Thoracic aorta (tissue), 2 donors: ENCODE results near the gene KRT80. TPM values are rescaled to one million over a fixed set of nuclear protein-coding genes. Genes with fewer than 3 reads are reported as not detected.

Source experiments
- ATAC-seq: fragments of 150-250 bp; one replicate; pipeline ENCODE4 v1.8.0; 2017; ENCODE audit warnings: low read depth; ENCODE audit not compliant: insufficient number of reproducible peaks, low FRiP score
- DNase-seq: peaks from one replicate; pipeline ENCODE4 v3.0.0-alpha.2; 2020; ENCODE audit warnings: low spot score
- H3K27ac ChIP-seq, 2 donors: fragments of 200-600 bp; sonication (generic); 1 replicate in 1 of 2; 2 replicates in 1 of 2; pipeline ENCODE4 v1.5.1; 2016; ENCODE audit warnings: mild to moderate bottlenecking in 2 of 2, moderate library complexity in 2 of 2
- H3K27me3 ChIP-seq: fragments of 200-600 bp; sonication (generic); replicated peaks from 2 replicates; pipeline ENCODE4 v1.6.0; 2016; ENCODE audit warnings: mild to moderate bottlenecking; ENCODE audit not compliant: insufficient read depth
- H3K36me3 ChIP-seq: fragments of 200-600 bp; sonication (generic); one replicate; pipeline ENCODE4 v1.5.1; 2016
- H3K4me1 ChIP-seq, 2 donors: fragments of 200-600 bp; sonication (generic); 1 replicate in 1 of 2; 2 replicates in 1 of 2; pipeline versions ENCODE4 v1.5.1 to v1.6.0; 2016; ENCODE audit warnings: low read depth in 2 of 2, mild to moderate bottlenecking in 1 of 2; ENCODE audit not compliant: control insufficient read depth in 1 of 2
- H3K4me3 ChIP-seq: fragments of 200-600 bp; sonication (generic); 2 replicates; pipeline ENCODE4 v1.5.1; 2016; ENCODE audit warnings: mild to moderate bottlenecking
- H3K9me3 ChIP-seq: fragments of 200-600 bp; sonication (generic); 2 replicates; pipeline ENCODE4 v1.5.1; 2016
- CTCF ChIP-seq: fragments of 200-600 bp; sonication (generic); IDR thresholded peaks from one replicate; pipeline ENCODE4 v1.5.1; 2019; ENCODE audit warnings: antibody characterized with exemption
- total RNA-seq, 2 donors: library from RNA; depleted of rRNA; stranded (reverse); fragments of >200 nt; gene quantifications; one replicate each; pipeline versions ENCODE4 v1.1.0 to v1.2.3, GENCODE V29; 2016

Gene KRT80
- total RNA-seq, 2 donors from 2014 or later: 0.21 to 0.41 TPM

DNA sequence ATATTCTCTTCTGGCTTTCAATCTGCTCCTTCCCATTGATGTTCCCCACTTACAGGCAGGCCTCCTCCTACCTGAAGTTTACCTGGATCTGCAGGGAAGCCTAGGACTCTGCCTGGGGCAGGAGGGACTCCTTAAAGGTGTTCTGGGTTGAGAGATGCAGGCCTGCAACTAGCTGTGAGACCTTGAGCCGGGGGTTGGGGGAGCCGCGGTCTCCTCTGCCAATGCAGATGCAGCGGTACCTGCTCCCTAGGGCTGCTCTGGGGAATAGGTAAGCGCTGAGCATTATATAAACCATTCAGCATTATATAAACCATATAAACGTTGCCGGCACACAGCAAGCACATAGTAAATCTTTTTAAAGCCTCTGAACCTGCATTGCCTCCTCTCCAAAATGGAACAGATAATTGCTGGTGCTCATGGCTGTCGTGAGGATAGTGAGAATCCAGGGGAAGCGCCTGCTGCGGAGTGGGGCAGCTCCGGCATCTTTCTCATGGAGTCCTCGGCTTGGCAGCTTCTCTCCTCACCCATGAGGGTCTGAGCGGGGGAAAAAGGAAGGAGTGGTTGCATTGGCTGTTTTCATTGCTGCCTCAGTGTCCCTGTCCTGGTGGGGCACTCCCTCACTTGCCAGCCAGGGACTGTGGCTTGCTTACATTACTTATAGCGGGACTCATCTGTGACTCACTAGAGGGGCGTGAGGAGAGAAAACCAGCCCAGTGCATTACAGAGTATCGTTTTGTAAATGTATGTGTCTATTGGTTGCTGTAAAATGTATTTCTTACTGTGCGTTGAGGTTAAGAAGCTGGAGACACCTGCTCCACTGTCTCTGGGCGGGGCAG is 12.5 kb upstream of the KRT80 start:
- no peaks in the 10 kb centered on the region for H3K36me3 ChIP-seq
- H3K27ac ChIP-seq: no peak overlapping the region
- no peaks in the 10 kb centered on the region for H3K9me3 ChIP-seq
- DNase-seq: no peak
- TF ChIP-seq CTCF: no peak
- no peak for ATAC-seq
- H3K4me1 ChIP-seq: peaks cover 2 to 19% of the 10 kb centered on the region in 2 donors
- no peak overlapping the region for H3K4me3 ChIP-seq
- no peaks in the 10 kb centered on the region for H3K27me3 ChIP-seq

DNA sequence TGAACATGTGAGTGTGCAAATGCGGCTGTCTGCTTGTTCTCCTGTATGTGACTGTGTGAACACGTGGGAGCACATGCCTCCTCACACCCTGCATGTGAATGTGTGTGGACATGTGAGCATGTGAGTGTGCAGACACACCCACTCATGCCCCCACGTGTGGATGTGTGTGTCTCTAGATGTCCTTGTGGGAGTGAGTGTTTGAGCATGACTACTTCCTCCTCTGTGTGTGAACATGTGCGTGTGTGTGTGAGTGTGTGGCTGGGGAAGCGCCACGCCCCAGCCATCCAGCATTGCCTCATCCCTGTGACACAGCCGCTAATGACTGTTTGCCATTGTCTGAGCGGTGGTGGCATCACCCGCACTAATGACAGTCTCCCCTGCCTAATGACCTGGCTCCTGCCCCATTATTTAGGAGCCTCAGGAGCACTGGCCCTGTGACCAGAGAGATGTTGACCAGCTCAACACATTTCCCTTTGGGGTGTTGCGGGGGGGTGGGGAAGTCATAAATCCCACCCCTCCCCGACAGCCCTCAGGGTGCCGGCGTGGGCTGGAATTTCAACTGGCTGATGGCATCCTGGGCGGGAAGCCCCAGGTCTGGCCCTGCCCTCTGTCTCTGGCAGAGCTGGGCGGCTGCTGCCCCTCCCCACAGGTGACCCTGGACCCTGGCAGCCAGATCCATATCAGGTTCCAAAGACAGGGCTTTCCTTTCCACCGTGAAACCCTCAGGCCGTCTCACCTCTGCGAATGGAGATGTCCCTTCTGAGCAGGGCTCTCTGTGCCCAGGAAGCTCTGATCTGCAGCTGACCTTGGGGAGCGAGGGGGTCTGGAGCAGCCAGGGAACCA is 11.5 kb upstream of the KRT80 start:
- Histone ChIP-seq H3K4me1 (peaks cover 2 to 26% of the 10 kb centered on the region in 2 donors), H3K36me3 (no peaks in the 10 kb centered on the region), H3K9me3 (no peaks in the 10 kb centered on the region), H3K27ac (no peak overlapping the region), H3K27me3 (no peaks in the 10 kb centered on the region), H3K4me3 (no peak overlapping the region)
- no peak for ATAC-seq
- peak; percentile 31 for DNase-seq
- TF ChIP-seq CTCF: no peak

GRCh38 chr12:52202361-52203078 is 10.7 kb upstream of the KRT80 start:
- Histone ChIP-seq H3K27me3 (no peaks in the 10 kb centered on the region), H3K9me3 (no peaks in the 10 kb centered on the region), H3K36me3 (no peaks in the 10 kb centered on the region), H3K27ac (no peak overlapping the region), H3K4me3 (peak overlapping the region; percentile 51), H3K4me1 (peaks cover 2 to 20% of the 10 kb centered on the region in 2 donors)
- no peak for DNase-seq
- no peak for ATAC-seq
- TF ChIP-seq CTCF: no peak

DNA sequence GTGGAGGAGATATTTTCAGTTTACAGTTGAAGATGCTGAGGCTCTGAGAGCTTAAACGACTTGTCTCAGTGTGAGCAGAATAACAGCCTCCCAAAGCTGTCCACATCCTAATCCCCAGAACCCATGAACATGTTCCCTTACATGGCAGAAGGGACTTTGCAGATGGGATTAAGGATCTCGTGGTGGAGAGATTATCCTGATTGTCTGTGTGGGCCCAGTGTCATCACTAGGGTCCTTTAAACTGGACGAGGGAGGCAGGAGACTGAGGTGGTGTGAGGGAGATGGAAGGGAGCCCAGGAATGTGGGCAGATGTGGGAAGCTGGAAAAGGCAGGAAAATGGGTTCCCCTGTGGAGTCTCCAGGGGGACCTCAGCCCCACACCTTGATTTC is 9.6 kb upstream of the KRT80 start:
- H3K4me1 ChIP-seq: peaks cover 2 to 20% of the 10 kb centered on the region in 2 donors
- H3K36me3 ChIP-seq: no peaks in the 10 kb centered on the region
- no peaks in the 10 kb centered on the region for H3K27me3 ChIP-seq
- H3K27ac ChIP-seq: no peak overlapping the region
- no peaks in the 10 kb centered on the region for H3K9me3 ChIP-seq
- DNase-seq (no peak), ATAC-seq (no peak)
- no peak overlapping the region for H3K4me3 ChIP-seq
- no peak for TF ChIP-seq CTCF
